Sigmoid colon (tissue), 7 donors: Measurements from ENCODE around the gene HOXB8. TPM values are rescaled to one million over a fixed set of nuclear protein-coding genes. Genes with fewer than 3 reads are reported as not detected.

ENCODE experiments used
- DNase-seq: peaks from one replicate; pipeline ENCODE4 v3.0.0-alpha.2; 2019
- H3K27ac ChIP-seq, 4 donors: fragments of 200-600 bp; sonication (generic); one replicate each; pipeline ENCODE4 v1.5.1; 2016 to 2019; ENCODE audit warnings: mild to moderate bottlenecking in 1 of 4
- H3K27me3 ChIP-seq, 3 donors: fragments of 200-600 bp; sonication (generic); one replicate each; pipeline ENCODE4 v1.5.1; 2019; ENCODE audit warnings: mild to moderate bottlenecking in 1 of 3
- H3K36me3 ChIP-seq, 4 donors: fragments of 200-600 bp; sonication (generic); one replicate each; pipeline ENCODE4 v1.5.1; 2016 to 2019
- H3K4me1 ChIP-seq, 4 donors: fragments of 200-600 bp; sonication (generic); one replicate each; pipeline ENCODE4 v1.5.1; 2017 to 2019
- H3K4me3 ChIP-seq, 4 donors: fragments of 200-600 bp; sonication (generic); one replicate each; pipeline ENCODE4 v1.5.1; 2017 to 2019; ENCODE audit warnings: mild to moderate bottlenecking in 2 of 4, moderate library complexity in 1 of 4
- H3K9me3 ChIP-seq, 4 donors: fragments of 200-600 bp in 3 of 4; sonication (generic) in 3 of 4; one replicate each; pipeline versions ENCODE4 v1.5.1 to v1.6.1; 2013 to 2019
- EP300 ChIP-seq, 4 donors: sonication (generic); formaldehyde crosslinking; IDR thresholded peaks; one replicate each; pipeline ENCODE4 v1.6.1; 2017; ENCODE audit warnings: antibody characterized with exemption in 4 of 4
- POLR2A ChIP-seq, 2 donors: fragments of 450-650 bp; IDR thresholded peaks; one replicate each; pipeline ENCODE4 v1.6.1; 2016; ENCODE audit warnings: antibody characterized with exemption in 2 of 2, mild to moderate bottlenecking in 2 of 2, moderate library complexity in 2 of 2
- POLR2AphosphoS5 ChIP-seq, 4 donors: sonication (generic); formaldehyde crosslinking; IDR thresholded peaks; one replicate each; pipeline ENCODE4 v1.6.1; 2017; ENCODE audit warnings: antibody characterized with exemption in 4 of 4
- WGBS, 2 donors: extraction: QIAGEN DNeasy Blood & Tissue Kit; methylation state at CpG; one replicate each; pipeline ENCODE4 v1.1.7; 2013; 5-methylcytosine and 5-hydroxymethylcytosine counted together
- intact Hi-C: fragments of 100-400 bp; cut with DNase I; formaldehyde crosslinking; loops from one replicate; pipeline ENCODE4 v1.15.1; 2023
- polyA plus RNA-seq, 3 donors: library from polyadenylated mRNA; stranded (reverse); fragments of 200-250 nt; gene quantifications; one replicate each; pipeline ENCODE4 v1.2.3, GENCODE V29; 2013
- total RNA-seq, 4 donors: library from RNA; depleted of rRNA; stranded (reverse); fragments of >200 nt; gene quantifications; one replicate each; pipeline ENCODE4 v1.1.0, GENCODE V29; 2016
- TF ChIP-seq, protein P1 (sequence below), 4 experiments: fragments of 450-650 bp in 3 of 4; fragments of 200-600 bp in 1 of 4; IDR thresholded peaks; one replicate each; pipeline ENCODE4 v1.5.1; 2016 to 2019; ENCODE audit warnings: antibody characterized with exemption in 4 of 4, mild to moderate bottlenecking in 3 of 4, moderate library complexity in 2 of 4
- donor health status: healthy with polysubstance abuse.
- donor health status: Bipolar disorder and iron deficiency.
- donor health status: healthy.

The HOXB8 gene
- total and polyA plus RNA-seq, 7 donors = 0.68 to 3.4 (median 2.2) TPM; not detected in 3

- intact Hi-C loops = no loop called here
These were observed 9.6 kb downstream of the HOXB8 start for GRCh38 chr17:48605409-48605919.

DNA sequence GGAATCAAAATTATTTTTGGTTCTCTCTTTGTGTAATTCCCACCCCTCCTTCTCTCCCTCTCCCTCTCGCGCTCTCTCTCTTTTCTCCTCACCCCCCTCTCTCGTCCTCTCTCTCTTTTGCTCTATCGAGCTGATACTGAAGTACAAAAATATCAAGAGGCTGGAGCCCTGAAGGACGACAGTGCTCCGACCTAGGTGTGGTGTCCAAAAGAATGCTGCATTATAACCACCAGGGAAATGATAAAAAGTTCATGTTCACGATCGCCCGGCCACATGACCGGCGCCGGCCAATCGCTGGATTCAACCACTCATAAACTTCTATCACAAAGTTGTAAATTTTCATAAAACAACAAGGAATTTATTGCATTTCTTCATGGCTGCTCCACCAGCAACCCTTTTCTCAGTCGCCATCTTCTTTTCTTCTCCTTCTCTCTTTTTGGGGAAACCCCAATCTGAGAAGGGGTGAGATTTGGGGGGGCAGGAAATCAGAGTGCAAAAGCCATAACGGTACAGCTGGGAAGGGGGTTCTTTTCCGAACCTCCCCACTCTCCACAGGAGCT is 10.2 kb downstream of the HOXB8 start, which contains the start of gene HOXB6:
Gene HOXB6 (minus strand): TSS at position 217 of the 560 bp plus-strand sequence. CDS start 6,836 bp downstream, outside the sequence.
- H3K4me1 ChIP-seq = peaks cover 0 to 47% (median 34%) of the 10 kb centered on the region in 4 donors
- peak within 1 kb of the TSS in 3 of 4 donors; percentile 62 to 99 (median 67) for H3K27ac ChIP-seq
- peak within 1 kb of the TSS; percentile 25 to 43 (median 38) for H3K4me3 ChIP-seq
- peaks cover 0 to 14% (median 4%) of the 10 kb centered on the region in 3 donors for H3K27me3 ChIP-seq
- intact Hi-C loops = no loop called here
- no peak for DNase-seq
- H3K9me3 ChIP-seq = no peaks in the 10 kb centered on the region
- WGBS, 2 donors = 14 to 35% methylated on average over 16 of the region's 16 CpGs
- H3K36me3 ChIP-seq = peaks cover 0 to 34% (median 7%) of the 10 kb centered on the region in 4 donors
- TF ChIP-seq EP300 (IDR thresholded peaks at IDR 0.05) = no peak
- peak in 1 of 2 donors; percentile 76 for TF ChIP-seq POLR2A (IDR thresholded peaks at IDR 0.05)
- TF ChIP-seq, protein P1, sequence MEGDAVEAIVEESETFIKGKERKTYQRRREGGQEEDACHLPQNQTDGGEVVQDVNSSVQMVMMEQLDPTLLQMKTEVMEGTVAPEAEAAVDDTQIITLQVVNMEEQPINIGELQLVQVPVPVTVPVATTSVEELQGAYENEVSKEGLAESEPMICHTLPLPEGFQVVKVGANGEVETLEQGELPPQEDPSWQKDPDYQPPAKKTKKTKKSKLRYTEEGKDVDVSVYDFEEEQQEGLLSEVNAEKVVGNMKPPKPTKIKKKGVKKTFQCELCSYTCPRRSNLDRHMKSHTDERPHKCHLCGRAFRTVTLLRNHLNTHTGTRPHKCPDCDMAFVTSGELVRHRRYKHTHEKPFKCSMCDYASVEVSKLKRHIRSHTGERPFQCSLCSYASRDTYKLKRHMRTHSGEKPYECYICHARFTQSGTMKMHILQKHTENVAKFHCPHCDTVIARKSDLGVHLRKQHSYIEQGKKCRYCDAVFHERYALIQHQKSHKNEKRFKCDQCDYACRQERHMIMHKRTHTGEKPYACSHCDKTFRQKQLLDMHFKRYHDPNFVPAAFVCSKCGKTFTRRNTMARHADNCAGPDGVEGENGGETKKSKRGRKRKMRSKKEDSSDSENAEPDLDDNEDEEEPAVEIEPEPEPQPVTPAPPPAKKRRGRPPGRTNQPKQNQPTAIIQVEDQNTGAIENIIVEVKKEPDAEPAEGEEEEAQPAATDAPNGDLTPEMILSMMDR (IDR thresholded peaks at IDR 0.05) = peak in 1 of 4 experiments; percentile 13
- peak in 3 of 4 donors; percentile 44 to 73 (median 62) for TF ChIP-seq POLR2AphosphoS5 (IDR thresholded peaks at IDR 0.05)

More at GRCh38 chr17:48605409-48605919, 9.6 kb downstream of the HOXB8 start:
- WGBS, 2 donors = 78 to 81% methylated on average over 10 of the region's 10 CpGs
- peaks cover 0 to 34% (median 7%) of the 10 kb centered on the region in 4 donors for H3K36me3 ChIP-seq
- TF ChIP-seq EP300 (IDR thresholded peaks at IDR 0.05) (no peak), POLR2A (IDR thresholded peaks at IDR 0.05) (no peak), POLR2AphosphoS5 (IDR thresholded peaks at IDR 0.05) (no peak)
- TF ChIP-seq, protein P1 (IDR thresholded peaks at IDR 0.05) = no peak
- DNase-seq = no peak
- H3K27ac ChIP-seq = peak overlapping the region in 3 of 4 donors; percentile 62 to 99 (median 67)
- H3K9me3 ChIP-seq = no peaks in the 10 kb centered on the region
- H3K4me3 ChIP-seq = peak overlapping the region in 3 of 4 donors; percentile 33 to 43 (median 42)
- H3K4me1 ChIP-seq = peaks cover 0 to 47% (median 34%) of the 10 kb centered on the region in 4 donors
- H3K27me3 ChIP-seq = peaks cover 0 to 20% (median 4%) of the 10 kb centered on the region in 3 donors

GRCh38 chr17:48603959-48604769 is 10.9 kb downstream of the HOXB8 start:
- Histone ChIP-seq H3K9me3 (no peaks in the 10 kb centered on the region), H3K27ac (peak overlapping the region in 3 of 4 donors; percentile 62 to 99 (median 67)), H3K4me3 (peak overlapping the region; percentile 25 to 43 (median 38)), H3K27me3 (peaks cover 0 to 7% (median 4%) of the 10 kb centered on the region in 3 donors), H3K4me1 (peaks cover 0 to 47% (median 34%) of the 10 kb centered on the region in 4 donors), H3K36me3 (peaks cover 0 to 34% (median 7%) of the 10 kb centered on the region in 4 donors)
- intact Hi-C loops = no loop called here
- 12 to 22% methylated on average over 21 of the region's 21 CpGs for WGBS, 2 donors
- no peak for DNase-seq
- TF ChIP-seq EP300 (IDR thresholded peaks at IDR 0.05) (no peak), POLR2AphosphoS5 (IDR thresholded peaks at IDR 0.05) (peak in 1 of 4 donors; percentile 44), POLR2A (IDR thresholded peaks at IDR 0.05) (peak in 1 of 2 donors; percentile 8)
- TF ChIP-seq, protein P1 (IDR thresholded peaks at IDR 0.05) = no peak

GRCh38 chr17:48601539-48602425 is 13.3 kb downstream of the HOXB8 start:
- Histone ChIP-seq H3K27me3 (peaks cover 0 to 4% (median 0%) of the 10 kb centered on the region in 3 donors), H3K4me1 (peaks cover 0 to 64% (median 55%) of the 10 kb centered on the region in 4 donors), H3K9me3 (no peaks in the 10 kb centered on the region), H3K4me3 (peak overlapping the region in 3 of 4 donors; percentile 18 to 43 (median 42)), H3K27ac (peak overlapping the region in 2 of 4 donors; percentile 95 to 99), H3K36me3 (peaks cover 0 to 27% (median 4%) of the 10 kb centered on the region in 4 donors)
- WGBS, 2 donors = 13 to 35% methylated on average over 35 of the region's 35 CpGs
- DNase-seq = no peak
- TF ChIP-seq POLR2A (IDR thresholded peaks at IDR 0.05) = peak in 1 of 2 donors; percentile 10
- TF ChIP-seq, protein P1 (IDR thresholded peaks at IDR 0.05) = no peak
- intact Hi-C loops = no loop called here
